Muscle of leg (tissue), 11 donors: Measurements from ENCODE around the gene PCBP3. TPM values are rescaled to one million over a fixed set of nuclear protein-coding genes. Genes with fewer than 3 reads are reported as not detected.
"Not testable (repeated sequence)": the region's sequence is repeated elsewhere in the genome, so short reads cannot be mapped to it uniquely, and the experiment has no call there.

Experiments used
- DNase-seq: peaks from one replicate; pipeline ENCODE4 v3.0.0; 2013
- H3K27ac ChIP-seq: one replicate; pipeline ENCODE4 v1.5.1; 2013; ENCODE audit warnings: mild to moderate bottlenecking, low read length, control low read depth
- H3K27me3 ChIP-seq: one replicate; pipeline ENCODE4 v1.6.1; 2013; ENCODE audit warnings: low read length; ENCODE audit not compliant: control insufficient read depth, insufficient read depth
- H3K36me3 ChIP-seq: one replicate; pipeline ENCODE4 v1.6.1; 2013; ENCODE audit warnings: low read length; ENCODE audit not compliant: control insufficient read depth, insufficient read depth
- H3K4me1 ChIP-seq: one replicate; pipeline ENCODE4 v1.6.1; 2013; ENCODE audit warnings: low read length; ENCODE audit not compliant: control insufficient read depth, insufficient read depth
- H3K4me3 ChIP-seq: one replicate; pipeline ENCODE4 v1.5.1; 2013; ENCODE audit warnings: low read length, control low read depth
- H3K9me3 ChIP-seq: replicated peaks from 2 replicates; pipeline ENCODE4 v1.6.1; 2013; ENCODE audit warnings: low read depth, low read length; ENCODE audit not compliant: control insufficient read depth
- WGBS: methylation state at CpG from one replicate; pipeline ENCODE4 v1.1.5; 2013; ENCODE audit warnings: missing lambda C conversion rate; ENCODE audit not compliant: insufficient coverage; 5-methylcytosine and 5-hydroxymethylcytosine counted together
- polyA plus RNA-seq, 8 donors: library from polyadenylated mRNA; unstranded; fragments of 120-200 nt; gene quantifications; one replicate each; pipeline versions ENCODE4 v1.2.1 to v1.2.3, GENCODE V29; 2013; ENCODE audit warnings: inconsistent platforms in 1 of 8, low replicate concordance in 1 of 8; ENCODE audit not compliant: insufficient read length in 8 of 8, insufficient read depth in 1 of 8
- total RNA-seq: library from RNA; stranded (reverse); fragments of 120-200 nt; gene quantifications from one replicate; pipeline ENCODE4 v1.2.4, GENCODE V29; 2013

PCBP3 gene
- total and polyA plus RNA-seq, 9 donors: 0.76 to 2.3 (median 1.2) TPM

DNA sequence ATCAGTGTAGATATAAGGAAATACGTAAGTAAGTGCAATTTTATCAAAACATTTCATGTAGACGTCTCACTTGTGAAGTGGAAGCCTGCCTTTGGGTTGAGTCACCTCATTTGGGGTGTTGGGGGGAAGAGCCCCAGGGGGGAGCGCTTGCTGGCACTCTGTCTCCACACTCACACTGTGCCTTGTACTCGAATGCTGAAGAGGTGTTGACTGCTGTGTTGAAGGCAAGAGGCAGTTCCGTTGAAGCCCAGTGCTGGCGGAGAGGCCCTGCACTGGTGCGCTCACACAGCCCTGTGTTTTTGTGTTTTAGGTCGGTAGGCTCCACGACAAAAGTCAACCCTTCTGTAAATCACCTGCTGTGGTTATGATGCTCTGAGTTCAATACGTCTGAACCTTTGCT lies 206.1 kb downstream of the PCBP3 start:
- no peak for DNase-seq
- Histone ChIP-seq H3K4me1 (peaks cover 10% of the 10 kb centered on the region), H3K27me3 (no peaks in the 10 kb centered on the region), H3K36me3 (no peaks in the 10 kb centered on the region), H3K4me3 (no peak overlapping the region), H3K9me3 (no peaks in the 10 kb centered on the region), H3K27ac (no peak overlapping the region)
- 83% methylated on average over 3 of the region's 10 CpGs for WGBS

DNA sequence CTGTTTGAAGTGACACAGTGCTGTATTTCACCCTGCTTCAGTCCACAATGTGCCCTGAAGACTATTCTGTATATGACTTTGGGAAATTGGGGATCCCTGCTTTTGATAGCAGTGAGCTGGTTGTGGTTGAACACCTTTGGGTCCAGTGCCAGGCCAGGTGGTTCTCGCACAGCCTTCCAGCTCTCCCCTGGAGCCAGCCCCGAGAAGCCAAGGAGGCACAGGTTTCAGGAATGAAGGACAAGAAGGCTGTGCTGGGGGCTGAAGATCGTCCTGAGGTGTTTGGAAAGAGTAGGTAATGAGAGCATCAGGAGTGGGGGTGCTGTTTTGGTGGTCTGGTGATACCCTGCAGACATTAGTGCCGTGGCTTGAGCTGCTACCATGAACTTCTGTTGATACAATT lies 206.7 kb downstream of the PCBP3 start:
- Histone ChIP-seq H3K4me3 (no peak overlapping the region), H3K27ac (no peak overlapping the region), H3K27me3 (no peaks in the 10 kb centered on the region), H3K4me1 (peaks cover 13% of the 10 kb centered on the region), H3K9me3 (no peaks in the 10 kb centered on the region), H3K36me3 (no peaks in the 10 kb centered on the region)
- 66% methylated on average over 4 of the region's 4 CpGs for WGBS
- no peak for DNase-seq

DNA sequence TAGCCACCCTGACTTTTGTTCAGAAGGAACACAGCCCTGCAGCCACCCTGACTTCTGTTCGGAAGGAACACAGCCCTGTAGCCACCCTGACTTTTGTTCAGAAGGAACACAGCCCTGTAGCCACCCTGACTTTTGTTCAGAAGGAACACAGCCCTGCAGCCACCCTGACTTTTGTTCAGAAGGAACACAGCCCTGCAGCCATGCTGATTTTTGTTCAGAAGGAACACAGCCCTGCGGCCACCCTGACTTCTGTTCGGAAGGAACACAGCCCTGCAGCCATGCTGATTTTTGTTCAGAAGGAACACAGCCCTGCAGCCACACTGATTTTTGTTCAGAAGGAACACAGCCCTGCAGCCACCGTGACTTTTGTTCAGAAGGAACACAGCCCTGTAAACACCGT lies 208.9 kb downstream of the PCBP3 start:
- WGBS: 79% methylated on average over 5 of the region's 5 CpGs
- DNase-seq, H3K36me3 ChIP-seq, H3K4me1 ChIP-seq, H3K27ac ChIP-seq, H3K27me3 ChIP-seq, H3K9me3 ChIP-seq, H3K4me3 ChIP-seq: not testable (repeated sequence)

DNA sequence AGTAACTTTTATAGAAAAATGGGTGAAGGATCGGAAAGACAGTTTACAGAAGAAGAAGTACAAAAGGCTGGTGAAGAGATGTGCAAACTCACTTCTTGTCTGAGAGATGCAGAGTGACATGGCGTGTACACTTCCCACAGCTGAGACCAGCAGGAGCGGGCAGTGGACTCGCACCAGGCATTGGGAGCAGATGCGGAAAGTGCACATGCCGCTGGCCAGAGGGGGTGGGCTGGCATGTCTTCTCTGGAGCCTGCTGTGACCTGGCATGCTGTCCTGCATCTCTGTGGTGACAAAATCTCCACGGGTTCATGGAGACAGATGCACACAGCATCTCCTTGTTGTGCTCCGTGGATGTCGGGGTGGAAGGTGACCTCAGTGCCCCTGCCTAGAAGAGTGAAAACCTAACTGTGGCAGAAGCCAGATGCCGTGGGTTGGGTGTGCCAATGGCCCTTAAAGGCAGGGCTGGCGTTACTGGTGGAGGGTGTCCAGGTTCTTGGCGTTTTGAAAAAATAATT lies 209.4 kb downstream of the PCBP3 start:
- H3K27ac ChIP-seq: no peak overlapping the region
- no peak for DNase-seq
- no peak overlapping the region for H3K4me3 ChIP-seq
- WGBS: 91% methylated on average over 10 of the region's 12 CpGs
- H3K27me3 ChIP-seq: no peaks in the 10 kb centered on the region
- no peaks in the 10 kb centered on the region for H3K36me3 ChIP-seq
- no peaks in the 10 kb centered on the region for H3K9me3 ChIP-seq
- H3K4me1 ChIP-seq: peaks cover 3% of the 10 kb centered on the region

DNA sequence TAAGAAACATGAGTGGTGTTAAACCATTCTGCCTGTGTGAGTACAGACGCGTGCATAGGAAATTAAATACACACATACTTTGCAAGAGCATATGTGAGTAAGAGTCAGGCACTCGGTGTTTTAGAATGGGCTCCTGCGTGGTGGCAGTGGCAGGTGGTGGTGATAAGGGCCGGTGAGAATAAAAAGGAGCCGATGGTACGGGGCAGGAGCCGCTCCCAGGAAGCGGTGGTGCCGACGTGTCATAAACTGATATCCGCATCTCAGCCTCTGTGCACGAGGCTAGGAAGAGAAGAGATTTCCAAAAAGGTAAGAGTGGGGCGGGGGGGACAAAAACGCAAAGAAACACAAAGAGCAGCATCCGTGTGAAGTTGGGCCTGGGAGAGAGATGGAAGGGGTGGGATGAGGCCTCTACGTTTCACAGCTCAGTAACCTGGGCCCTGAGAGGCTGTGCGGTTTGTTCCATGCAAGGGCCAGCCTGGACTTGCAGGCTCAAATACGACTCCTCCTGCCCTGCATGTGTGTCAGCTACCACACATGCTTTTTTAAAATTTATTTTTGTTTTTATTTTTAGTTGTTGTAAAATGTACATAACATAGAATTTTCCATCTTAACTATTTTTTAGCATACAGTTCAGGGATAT lies 210.3 kb downstream of the PCBP3 start:
- H3K9me3 ChIP-seq: no peaks in the 10 kb centered on the region
- DNase-seq: no peak
- WGBS: 83% methylated on average over 11 of the region's 19 CpGs
- no peaks in the 10 kb centered on the region for H3K27me3 ChIP-seq
- no peaks in the 10 kb centered on the region for H3K36me3 ChIP-seq
- H3K4me3 ChIP-seq: no peak overlapping the region
- H3K4me1 ChIP-seq: peaks cover 3% of the 10 kb centered on the region
- no peak overlapping the region for H3K27ac ChIP-seq

DNA sequence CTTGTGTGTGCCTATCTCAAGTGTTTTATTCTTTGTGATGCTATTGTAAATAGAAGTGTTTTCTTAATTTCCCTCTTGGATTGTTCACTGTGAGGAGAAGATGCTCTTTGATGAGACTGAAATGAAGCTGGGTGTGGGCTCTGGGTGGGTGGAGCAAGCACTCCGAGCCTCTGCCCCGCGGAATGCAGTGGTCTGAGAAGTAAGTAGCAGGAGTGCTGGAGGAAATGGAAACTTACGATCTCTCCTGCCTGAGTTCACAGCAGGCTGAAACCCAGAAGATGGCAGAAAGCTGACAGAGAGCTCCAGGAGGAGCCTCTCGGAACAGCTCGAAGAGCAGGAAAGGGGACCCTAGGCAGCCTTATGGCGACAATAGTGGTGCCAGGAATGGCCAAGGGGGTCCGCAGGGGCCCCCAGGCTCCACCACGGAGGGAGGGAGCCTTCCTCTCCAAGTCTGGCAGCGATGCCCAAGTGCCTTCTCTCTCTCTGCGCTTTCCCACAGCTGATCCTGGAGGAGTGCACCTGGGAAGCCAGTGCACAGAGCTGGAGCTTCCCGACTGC lies 211.2 kb downstream of the PCBP3 start:
- H3K27ac ChIP-seq: no peak overlapping the region
- H3K9me3 ChIP-seq: no peaks in the 10 kb centered on the region
- 42% methylated on average over 8 of the region's 12 CpGs for WGBS
- H3K4me3 ChIP-seq: no peak overlapping the region
- H3K4me1 ChIP-seq: peaks cover 3% of the 10 kb centered on the region
- H3K36me3 ChIP-seq: no peaks in the 10 kb centered on the region
- no peak for DNase-seq
- H3K27me3 ChIP-seq: no peaks in the 10 kb centered on the region

DNA sequence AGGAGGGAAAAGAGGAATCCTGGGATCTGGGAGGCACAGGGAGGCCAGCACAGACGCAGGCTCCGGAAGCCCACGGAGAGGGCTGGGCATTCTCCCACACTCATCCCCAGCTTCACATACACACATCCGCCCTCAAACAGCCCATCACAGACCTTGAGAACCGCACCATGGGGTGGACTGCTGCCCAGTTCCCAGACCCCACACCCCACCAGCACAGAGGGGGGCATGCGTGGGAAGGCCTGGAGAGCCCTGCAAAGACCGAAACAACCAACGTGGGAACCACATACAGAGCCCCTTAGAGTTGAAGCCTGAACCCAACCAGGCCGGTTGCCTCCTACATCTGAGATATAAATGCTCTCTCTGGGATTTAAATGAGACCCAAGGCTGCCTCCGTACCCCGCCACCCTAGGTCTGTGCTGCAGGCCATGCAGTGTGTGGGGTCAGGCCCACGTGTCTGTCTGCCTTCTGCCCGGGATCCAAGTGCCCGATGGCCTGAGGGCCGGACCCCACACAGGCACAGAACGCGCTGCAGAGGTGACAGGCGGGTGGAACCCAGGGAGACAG lies 211.8 kb downstream of the PCBP3 start:
- Histone ChIP-seq H3K27ac (no peak overlapping the region), H3K36me3 (no peaks in the 10 kb centered on the region), H3K9me3 (no peaks in the 10 kb centered on the region), H3K4me3 (no peak overlapping the region), H3K27me3 (no peaks in the 10 kb centered on the region), H3K4me1 (peaks cover 3% of the 10 kb centered on the region)
- 84% methylated on average over 15 of the region's 18 CpGs for WGBS
- no peak for DNase-seq

DNA sequence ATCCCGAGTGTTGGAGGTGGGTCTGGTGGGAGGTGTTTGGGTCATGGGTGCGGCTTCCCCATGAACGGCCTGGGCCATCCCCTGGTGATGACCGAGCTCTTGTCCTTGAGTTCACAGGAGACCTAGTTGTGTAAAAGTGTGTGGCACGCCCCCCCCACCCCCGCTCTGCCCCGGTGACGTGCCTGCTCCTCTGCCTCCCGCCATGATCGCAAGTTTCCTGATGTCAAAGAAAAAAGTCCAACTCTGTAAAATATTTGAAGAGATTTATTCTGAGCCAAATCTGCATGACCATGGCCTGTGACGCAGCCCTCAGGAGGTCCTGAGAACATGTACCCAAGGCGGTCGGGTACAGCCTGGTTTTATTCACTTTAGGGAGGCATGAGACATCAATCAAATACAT lies 212.9 kb downstream of the PCBP3 start:
- Histone ChIP-seq H3K36me3 (no peaks in the 10 kb centered on the region), H3K9me3 (no peaks in the 10 kb centered on the region), H3K4me1 (peaks cover 3% of the 10 kb centered on the region), H3K4me3 (no peak overlapping the region), H3K27ac (no peak overlapping the region), H3K27me3 (no peaks in the 10 kb centered on the region)
- DNase-seq: no peak
- WGBS: 91% methylated on average over 7 of the region's 13 CpGs

DNA sequence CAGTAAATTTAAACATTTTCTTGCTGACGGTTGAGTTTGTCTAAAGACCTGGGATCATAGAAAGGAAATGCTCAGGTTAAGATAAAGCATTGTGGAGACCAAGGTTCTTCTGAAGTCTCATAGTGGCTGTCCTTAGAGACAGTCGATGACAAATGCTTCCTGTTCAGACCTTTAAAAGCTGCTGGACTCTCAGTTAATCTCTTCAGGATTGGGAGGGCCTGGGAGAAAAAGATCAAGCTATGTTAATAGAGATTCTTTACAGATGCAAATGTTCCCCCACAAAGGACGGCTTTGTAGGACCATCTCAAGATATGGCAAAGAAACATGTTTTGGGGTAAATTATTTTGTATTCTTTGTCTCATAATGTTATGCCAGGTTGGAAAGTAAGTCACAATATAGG lies 213.4 kb downstream of the PCBP3 start:
- Histone ChIP-seq H3K4me3 (no peak overlapping the region), H3K36me3 (no peaks in the 10 kb centered on the region), H3K27ac (no peak overlapping the region), H3K4me1 (peaks cover 3% of the 10 kb centered on the region), H3K9me3 (no peaks in the 10 kb centered on the region), H3K27me3 (no peaks in the 10 kb centered on the region)
- no peak for DNase-seq
- WGBS: 67% methylated on average over 1 of the region's 3 CpGs

DNA sequence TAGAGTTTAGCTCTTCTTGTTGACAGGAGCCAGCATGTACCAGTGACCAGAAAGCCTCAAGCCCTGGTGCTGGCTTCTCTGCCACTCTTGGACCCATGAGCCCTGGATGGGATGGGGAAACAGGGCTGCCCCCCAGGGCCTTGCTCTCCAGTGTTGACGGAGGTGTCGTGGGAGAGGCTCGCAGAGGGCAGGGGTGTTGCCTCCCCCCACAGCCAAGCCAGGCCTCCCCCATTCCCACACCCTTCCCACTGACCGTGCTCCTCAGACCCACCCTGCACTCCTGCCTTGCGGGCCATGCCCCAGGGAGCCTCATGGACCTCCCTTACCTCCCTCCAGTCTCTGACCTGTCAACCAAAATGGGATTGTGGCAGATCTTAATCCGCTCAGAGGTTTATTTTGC lies 214.2 kb downstream of the PCBP3 start:
- Histone ChIP-seq H3K27ac (no peak overlapping the region), H3K27me3 (no peaks in the 10 kb centered on the region)
- DNase-seq: no peak

More for the DNA sequence above, 214.2 kb downstream of the PCBP3 start:
- no peaks in the 10 kb centered on the region for H3K9me3 ChIP-seq
- WGBS: 87% methylated on average over 6 of the region's 6 CpGs
- H3K4me3 ChIP-seq: no peak overlapping the region
- H3K36me3 ChIP-seq: no peaks in the 10 kb centered on the region
- peaks cover 3% of the 10 kb centered on the region for H3K4me1 ChIP-seq
